Pons (tissue), 1 donor: ENCODE measurements around the gene SYK.

Source experiments
- DNase-seq: peaks from one replicate; pipeline ENCODE4 v3.0.0-alpha.2; 2016; ENCODE audit warnings: low spot score

SYK gene

DNA sequence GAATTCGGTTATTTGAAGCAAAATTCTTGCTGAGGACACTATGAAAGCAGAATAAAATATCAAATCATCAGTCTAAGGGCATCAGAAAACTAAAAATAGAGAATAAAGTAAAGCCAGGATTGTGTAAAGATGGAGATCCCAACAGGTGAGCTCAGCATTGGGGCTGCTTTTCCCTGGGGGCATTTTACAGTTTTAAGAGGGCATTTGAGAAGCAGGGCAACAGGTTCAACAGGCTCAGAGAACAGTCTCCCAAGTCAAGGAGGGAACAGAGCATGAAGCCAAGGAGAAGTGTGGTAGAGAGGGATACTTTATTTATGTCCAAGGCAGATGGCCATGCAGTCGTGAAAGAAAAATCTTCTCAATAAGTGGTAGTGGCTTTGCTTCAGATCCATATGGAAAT is 145.4 kb downstream of the SYK start:
- no peak for DNase-seq
